Measurements from ENCODE around the gene GLI2. TPM values are rescaled to one million over a fixed set of nuclear protein-coding genes. Genes with fewer than 3 reads are reported as not detected.

GLI2 gene
- total RNA-seq, 1 donor from 2014 or later: 23.1 TPM

- TF ChIP-seq CTCF (IDR thresholded peaks at IDR 0.05): no peak
- H3K27me3 ChIP-seq: no peaks in the 10 kb centered on the region
- H3K36me3 ChIP-seq: no peaks in the 10 kb centered on the region
- H3K4me1 ChIP-seq: no peaks in the 10 kb centered on the region
- DNase-seq (ENCODE audit: low spot score in 2 of 2): no peak
- H3K4me3 ChIP-seq: no peak overlapping the region
- intact Hi-C loops (cut with DNase I): no loop called here
- no peaks in the 10 kb centered on the region for H3K9me3 ChIP-seq
- H3K27ac ChIP-seq: no peak overlapping the region
Measured at GRCh38 chr2:120691410-120691809, 44.3 kb upstream of the GLI2 start.

- Histone ChIP-seq H3K27me3 (no peaks in the 10 kb centered on the region), H3K4me1 (no peaks in the 10 kb centered on the region), H3K4me3 (no peak overlapping the region), H3K27ac (no peak overlapping the region), H3K36me3 (no peaks in the 10 kb centered on the region), H3K9me3 (no peaks in the 10 kb centered on the region)
- intact Hi-C loops (cut with DNase I): no loop called here
- DNase-seq (ENCODE audit: low spot score in 2 of 2): no peak
- no peak for TF ChIP-seq CTCF (IDR thresholded peaks at IDR 0.05)
Measured at GRCh38 chr2:120692691-120693090, 43.0 kb upstream of the GLI2 start.

- intact Hi-C loops (cut with DNase I): no loop called here
- DNase-seq (ENCODE audit: low spot score in 2 of 2): no peak
- Histone ChIP-seq H3K36me3 (no peaks in the 10 kb centered on the region), H3K27ac (no peak overlapping the region), H3K4me1 (no peaks in the 10 kb centered on the region), H3K9me3 (no peaks in the 10 kb centered on the region), H3K27me3 (no peaks in the 10 kb centered on the region), H3K4me3 (no peak overlapping the region)
- TF ChIP-seq CTCF (IDR thresholded peaks at IDR 0.05): no peak
Measured at GRCh38 chr2:120693121-120693520, 42.5 kb upstream of the GLI2 start.

GRCh38 chr2:120694034-120694433 is 41.6 kb upstream of the GLI2 start:
- no peak for TF ChIP-seq CTCF (IDR thresholded peaks at IDR 0.05)
- H3K27me3 ChIP-seq: no peaks in the 10 kb centered on the region
- H3K27ac ChIP-seq: no peak overlapping the region
- no peaks in the 10 kb centered on the region for H3K4me1 ChIP-seq
- no peaks in the 10 kb centered on the region for H3K9me3 ChIP-seq
- intact Hi-C loops (cut with DNase I): no loop called here
- no peaks in the 10 kb centered on the region for H3K36me3 ChIP-seq
- no peak for DNase-seq (ENCODE audit: low spot score in 2 of 2)
- no peak overlapping the region for H3K4me3 ChIP-seq

- Histone ChIP-seq H3K27ac (no peak overlapping the region), H3K4me3 (no peak overlapping the region), H3K9me3 (no peaks in the 10 kb centered on the region), H3K27me3 (no peaks in the 10 kb centered on the region), H3K36me3 (no peaks in the 10 kb centered on the region), H3K4me1 (no peaks in the 10 kb centered on the region)
- no peak for DNase-seq (ENCODE audit: low spot score in 2 of 2)
- intact Hi-C loops (cut with DNase I): no loop called here
- TF ChIP-seq CTCF (IDR thresholded peaks at IDR 0.05): no peak
Measured at GRCh38 chr2:120697471-120697870, 38.2 kb upstream of the GLI2 start.

GRCh38 chr2:120699292-120699691 is 36.4 kb upstream of the GLI2 start:
- intact Hi-C loops (cut with DNase I): no loop called here
- TF ChIP-seq CTCF (IDR thresholded peaks at IDR 0.05): no peak
- DNase-seq (ENCODE audit: low spot score in 2 of 2): no peak

More at GRCh38 chr2:120699292-120699691, 36.4 kb upstream of the GLI2 start:
- Histone ChIP-seq H3K27ac (no peak overlapping the region), H3K4me1 (no peaks in the 10 kb centered on the region), H3K9me3 (no peaks in the 10 kb centered on the region), H3K4me3 (no peak overlapping the region), H3K27me3 (no peaks in the 10 kb centered on the region), H3K36me3 (no peaks in the 10 kb centered on the region)

Data from ascending aorta (tissue), 2 donors.